ENCODE results near the gene SPTBN4.
A peak's percentile ranks its signal among the peaks of the same experiment; 100 is the strongest.

The SPTBN4 gene

DNA sequence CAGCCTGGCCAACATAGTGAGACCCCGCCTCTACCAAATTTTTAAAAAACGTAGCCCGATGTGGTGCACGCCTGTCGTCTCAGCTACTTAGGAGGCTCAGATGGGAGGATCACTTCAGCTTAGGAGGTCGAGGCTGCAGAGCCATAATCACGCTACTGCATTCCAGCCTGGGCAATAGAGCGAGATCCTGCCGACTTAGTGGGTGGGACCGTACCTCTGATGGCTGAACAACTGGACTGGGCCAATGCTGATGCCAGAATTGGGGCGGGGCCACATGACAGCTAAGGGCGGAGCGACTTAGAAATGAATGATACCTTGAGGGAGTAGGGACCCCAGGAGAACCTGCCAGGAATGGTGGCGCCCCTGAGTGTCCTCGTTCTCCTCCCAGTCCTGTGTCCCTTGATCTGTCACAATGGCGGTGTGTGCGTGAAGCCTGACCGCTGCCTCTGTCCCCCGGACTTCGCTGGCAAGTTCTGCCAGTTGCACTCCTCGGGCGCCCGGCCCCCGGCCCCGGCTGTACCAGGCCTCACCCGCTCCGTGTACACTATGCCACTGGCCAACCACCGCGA is 137.9 kb downstream of the SPTBN4 start:
- no peak for DNase-seq (ENCODE audit: low spot score)

DNA sequence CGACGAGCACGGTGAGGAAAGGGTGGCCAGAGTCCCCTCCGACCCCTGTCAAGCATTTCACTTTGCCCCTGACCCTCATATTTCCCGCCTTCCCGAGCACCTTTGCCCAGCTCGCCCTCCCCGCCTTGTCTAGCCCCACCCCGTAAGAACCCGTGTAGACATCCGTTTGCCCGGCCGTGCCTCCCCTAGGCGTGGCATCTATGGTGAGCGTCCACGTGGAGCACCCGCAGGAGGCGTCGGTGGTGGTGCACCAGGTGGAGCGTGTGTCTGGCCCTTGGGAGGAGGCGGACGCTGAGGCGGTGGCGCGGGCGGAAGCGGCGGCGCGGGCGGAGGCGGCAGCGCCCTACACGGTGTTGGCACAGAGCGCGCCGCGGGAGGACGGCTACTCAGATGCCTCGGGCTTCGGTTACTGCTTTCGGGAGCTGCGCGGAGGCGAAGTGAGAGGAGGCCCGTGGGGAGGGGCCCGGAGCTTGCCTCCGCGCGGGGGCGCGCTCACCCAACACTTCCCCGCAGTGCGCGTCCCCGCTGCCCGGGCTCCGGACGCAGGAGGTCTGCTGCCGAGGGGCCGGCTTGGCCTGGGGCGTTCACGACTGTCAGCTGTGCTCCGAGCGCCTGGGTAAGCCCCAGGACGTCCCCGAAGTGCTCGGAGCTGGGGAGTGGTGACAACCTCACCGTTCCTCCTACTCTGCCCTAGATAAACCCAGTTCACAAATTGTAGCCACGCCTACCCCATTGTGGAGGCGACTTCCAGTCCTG is 138.6 kb downstream of the SPTBN4 start:
- DNase-seq (ENCODE audit: low spot score) = peak; percentile 86

DNA sequence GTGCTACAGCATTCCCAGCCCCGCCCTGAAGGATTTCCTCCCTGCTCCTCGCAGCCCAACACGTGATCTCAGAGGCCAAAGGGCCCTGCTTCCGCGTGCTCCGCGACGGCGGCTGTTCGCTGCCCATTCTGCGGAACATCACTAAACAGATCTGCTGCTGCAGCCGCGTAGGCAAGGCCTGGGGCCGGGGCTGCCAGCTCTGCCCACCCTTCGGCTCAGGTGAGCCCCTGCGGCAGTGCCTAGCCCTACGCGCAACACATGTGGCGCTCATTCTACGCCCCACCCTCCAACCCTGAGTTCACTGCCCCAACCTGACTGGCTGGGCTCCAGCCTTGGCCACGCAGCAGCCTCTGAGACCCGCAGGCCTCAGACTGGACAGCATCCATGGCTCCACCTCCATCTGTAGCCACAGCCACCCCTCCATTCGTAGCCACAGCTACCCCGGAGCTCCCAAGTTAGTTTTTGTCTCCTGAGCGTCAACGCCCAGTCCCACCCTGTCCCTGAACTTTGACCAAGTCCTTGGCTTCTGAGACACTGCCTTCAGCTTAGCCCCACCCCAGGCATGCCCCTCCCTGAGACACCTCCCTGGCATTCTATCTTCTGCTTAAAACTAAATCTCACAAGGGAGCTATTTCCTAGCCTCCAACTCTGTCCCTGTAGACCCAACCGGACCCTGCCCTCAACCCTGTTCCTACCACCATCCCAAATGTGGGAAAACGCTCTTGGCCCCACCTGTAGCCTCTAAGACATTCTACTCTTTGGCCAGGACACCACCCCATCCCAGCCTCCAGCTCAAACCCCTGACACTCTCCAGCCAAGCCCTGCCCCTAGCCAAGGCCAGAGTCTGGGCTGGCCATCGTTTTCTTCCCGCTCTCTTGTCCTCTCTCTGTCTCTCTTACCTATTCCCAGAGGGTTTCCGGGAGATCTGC is 140.8 kb downstream of the SPTBN4 start:
- no peak for DNase-seq (ENCODE audit: low spot score)

DNA sequence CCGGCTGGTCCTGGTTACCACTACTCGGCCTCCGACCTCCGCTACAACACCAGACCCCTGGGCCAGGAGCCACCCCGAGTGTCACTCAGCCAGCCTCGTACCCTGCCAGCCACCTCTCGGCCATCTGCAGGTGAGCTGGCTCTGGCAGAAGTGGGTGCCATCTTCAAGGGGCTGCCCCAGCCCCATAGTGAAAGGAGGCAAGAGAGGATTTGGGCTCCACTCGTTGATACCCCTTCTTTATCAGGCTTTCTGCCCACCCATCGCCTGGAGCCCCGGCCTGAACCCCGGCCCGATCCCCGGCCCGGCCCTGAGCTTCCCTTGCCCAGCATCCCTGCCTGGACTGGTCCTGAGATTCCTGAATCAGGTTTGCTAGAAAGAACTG is 141.4 kb downstream of the SPTBN4 start:
- no peak for DNase-seq (ENCODE audit: low spot score)

- DNase-seq (ENCODE audit: low spot score) = no peak
These were observed 142.2 kb downstream of the SPTBN4 start for GRCh38 chr19:40608957-40609356.

GRCh38 chr19:40609561-40610395 is 143.0 kb downstream of the SPTBN4 start:
- DNase-seq (ENCODE audit: low spot score) = peak; percentile 85

DNA sequence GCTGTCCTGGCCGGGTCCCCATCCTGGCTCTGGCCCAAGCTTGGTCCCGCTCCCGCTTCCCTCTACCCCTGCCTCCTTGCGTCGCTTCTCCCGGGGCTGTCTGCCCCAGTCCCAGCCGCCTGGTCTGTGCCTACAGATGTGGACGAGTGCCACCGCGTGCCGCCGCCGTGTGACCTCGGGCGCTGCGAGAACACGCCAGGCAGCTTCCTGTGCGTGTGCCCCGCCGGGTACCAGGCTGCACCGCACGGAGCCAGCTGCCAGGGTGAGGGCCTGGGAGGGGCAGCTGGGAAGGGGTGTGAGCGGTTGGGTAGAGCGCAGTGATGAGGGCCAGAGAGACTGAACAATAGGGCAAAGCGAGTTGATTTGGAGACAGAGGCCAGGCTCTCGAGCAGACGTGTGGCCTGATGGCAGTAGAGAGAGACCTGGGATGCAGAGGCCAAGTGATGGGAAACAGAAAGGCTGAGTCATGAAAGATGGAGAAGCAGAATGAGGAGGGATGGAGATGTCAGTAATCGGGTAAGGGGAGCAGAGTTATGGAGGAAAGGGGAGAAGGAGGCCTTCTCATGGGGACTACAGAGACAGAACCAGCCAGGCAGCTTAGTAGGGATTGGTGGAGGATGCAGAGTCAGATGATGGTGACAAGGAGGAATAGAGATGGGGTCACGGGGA is 143.7 kb downstream of the SPTBN4 start:
- DNase-seq (ENCODE audit: low spot score) = peak; percentile 66

DNA sequence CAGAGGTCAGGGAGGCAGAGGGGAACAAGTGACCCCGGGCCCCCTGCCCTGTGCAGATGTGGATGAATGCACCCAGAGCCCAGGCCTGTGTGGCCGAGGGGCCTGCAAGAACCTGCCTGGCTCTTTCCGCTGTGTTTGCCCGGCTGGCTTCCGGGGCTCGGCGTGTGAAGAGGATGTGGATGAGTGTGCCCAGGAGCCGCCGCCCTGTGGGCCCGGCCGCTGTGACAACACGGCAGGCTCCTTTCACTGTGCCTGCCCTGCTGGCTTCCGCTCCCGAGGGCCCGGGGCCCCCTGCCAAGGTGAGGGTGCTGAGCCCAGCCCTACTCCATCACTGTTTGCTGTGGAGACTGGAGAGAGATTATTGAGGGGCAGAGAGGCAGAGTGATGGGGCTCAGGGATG is 144.3 kb downstream of the SPTBN4 start:
- DNase-seq (ENCODE audit: low spot score) = no peak

GRCh38 chr19:40611900-40612698 is 145.3 kb downstream of the SPTBN4 start:
- DNase-seq (ENCODE audit: low spot score) = no peak

DNA sequence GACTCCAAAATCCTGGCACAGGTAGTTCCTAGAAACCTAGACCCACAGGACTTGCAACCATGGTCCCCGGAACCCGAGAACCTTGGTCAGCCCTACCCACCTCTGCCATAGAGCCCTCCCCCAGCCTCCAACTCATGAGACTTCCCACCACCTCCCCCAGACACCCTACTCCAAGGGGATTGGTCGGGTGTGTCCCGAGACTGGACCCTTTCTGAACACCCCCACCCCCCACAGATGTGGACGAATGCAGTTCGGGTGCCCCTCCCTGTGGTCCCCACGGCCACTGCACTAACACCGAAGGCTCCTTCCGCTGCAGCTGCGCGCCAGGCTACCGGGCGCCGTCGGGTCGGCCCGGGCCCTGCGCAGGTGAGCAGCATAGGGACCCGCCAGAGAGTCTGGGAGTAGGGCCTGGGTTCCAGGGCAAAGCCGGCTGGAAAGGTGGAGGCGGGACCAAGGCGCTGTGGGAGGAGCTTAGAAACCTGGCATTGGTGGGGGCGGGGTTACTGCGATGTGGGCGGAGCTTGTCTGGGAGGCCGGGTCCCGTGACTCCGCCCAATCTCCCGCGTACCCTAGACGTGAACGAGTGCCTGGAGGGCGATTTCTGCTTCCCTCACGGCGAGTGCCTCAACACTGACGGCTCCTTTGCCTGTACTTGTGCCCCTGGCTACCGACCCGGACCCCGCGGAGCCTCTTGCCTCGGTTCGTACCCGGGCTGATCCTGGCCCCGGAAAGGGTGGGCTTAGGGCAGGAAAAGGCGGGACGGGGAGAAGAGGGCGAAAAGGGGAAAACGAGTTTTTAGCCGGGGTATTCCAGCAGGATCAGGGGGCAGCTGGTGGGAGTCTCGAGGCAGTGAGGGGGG is 146.3 kb downstream of the SPTBN4 start:
- DNase-seq (ENCODE audit: low spot score) = peak; percentile 49

- peak; percentile 82 for DNase-seq (ENCODE audit: low spot score)
These were observed 147.2 kb downstream of the SPTBN4 start for GRCh38 chr19:40613690-40614621.

DNA sequence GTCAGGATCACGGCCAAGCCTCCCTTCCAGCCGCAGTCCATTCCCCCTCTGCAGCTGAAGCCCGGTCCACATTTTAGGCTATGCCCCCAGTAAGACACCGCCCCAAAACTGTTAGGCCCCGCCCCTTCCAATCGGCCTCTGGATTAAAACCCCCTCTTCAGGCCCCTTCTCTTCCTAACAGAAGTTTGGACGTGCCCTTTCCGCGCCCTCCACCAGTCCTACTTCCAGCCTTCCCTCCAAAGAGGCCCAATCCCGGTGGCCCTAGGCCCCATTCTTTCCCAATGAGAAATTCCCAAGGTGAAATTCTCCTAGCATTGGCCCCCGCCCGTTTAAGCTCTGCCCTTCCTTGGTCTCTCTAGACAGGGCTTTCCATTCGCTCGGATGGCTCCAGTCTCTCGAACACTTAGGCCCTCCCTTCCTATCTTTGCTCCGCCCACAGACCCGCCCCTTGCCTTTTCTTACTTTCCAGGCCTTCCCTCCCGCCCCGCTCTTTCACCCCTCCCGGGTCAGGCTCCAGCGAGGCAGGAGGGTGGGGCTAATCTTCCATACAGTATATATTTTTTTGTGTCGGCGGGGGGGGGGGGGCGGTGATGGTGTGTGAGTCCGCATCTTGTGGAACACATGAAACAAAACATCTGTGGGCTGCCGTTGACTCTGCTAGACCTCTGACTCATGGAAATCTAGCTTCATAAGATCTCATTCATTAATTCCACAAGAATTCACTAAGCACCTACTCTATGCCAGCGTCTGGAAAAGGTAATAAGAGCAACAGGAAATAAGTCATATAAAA is 148.0 kb downstream of the SPTBN4 start:
- DNase-seq (ENCODE audit: low spot score) = peak; percentile 78

DNA sequence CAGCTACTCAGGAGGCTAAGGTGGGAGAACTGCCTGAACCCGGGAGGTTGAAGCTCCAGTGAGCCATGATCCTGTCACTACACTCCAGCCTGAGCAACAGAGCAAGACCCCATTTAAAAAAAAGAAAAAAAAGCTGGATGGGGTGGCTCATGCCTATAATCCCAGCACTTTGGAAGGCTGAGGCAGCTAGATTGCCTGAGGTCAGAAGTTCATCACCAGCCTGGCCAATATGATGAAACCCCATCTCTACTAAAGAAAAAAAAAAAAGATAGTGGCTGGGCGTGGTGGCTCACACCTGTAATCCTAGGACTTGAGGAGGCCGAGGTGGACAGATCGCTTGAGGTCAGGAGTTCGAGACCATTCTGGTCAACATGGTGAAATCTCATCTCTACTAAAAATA is 149.4 kb downstream of the SPTBN4 start:
- no peak for DNase-seq (ENCODE audit: low spot score)

- DNase-seq (ENCODE audit: low spot score) = no peak
These were observed 150.1 kb downstream of the SPTBN4 start for GRCh38 chr19:40616941-40617340.

- DNase-seq (ENCODE audit: low spot score) = no peak
These were observed 151.2 kb downstream of the SPTBN4 start for GRCh38 chr19:40617961-40618360.

DNA sequence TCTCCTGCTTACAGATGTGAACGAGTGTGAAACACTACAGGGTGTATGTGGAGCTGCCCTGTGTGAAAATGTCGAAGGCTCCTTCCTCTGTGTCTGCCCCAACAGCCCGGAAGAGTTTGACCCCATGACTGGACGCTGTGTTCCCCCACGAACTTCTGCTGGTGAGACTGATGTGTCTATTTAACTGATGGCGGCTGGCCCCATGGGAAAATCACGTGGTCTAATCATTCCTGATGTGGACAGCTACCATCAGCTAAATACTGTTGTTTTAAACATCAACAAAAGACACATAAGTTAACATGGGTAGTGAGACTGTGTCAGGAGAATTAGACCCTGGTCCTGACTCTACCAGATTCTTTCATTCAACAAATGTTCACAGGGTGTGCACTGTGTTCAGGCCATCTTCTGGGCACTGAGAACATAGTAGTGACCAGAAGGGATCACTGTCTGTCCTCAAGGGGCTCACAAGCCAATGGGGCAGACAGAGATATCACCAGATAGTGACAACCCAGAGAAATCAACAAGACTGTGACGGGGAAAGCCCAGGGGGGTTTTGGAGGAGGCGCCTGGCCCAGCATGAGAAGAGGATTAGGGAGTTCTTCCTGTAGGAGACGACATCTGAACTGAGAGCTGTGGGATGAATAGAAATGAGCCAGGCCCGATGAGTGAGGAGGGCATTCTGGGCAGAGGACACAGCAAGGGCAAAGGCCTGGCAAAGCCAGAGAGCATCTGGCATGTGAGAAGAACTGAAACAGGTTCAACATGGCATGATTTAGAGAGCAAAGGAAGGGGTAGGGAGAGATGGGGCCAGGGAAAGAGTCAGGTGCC is 152.7 kb downstream of the SPTBN4 start:
- DNase-seq (ENCODE audit: low spot score) = no peak

GRCh38 chr19:40620161-40620485 is 153.3 kb downstream of the SPTBN4 start:
- DNase-seq (ENCODE audit: low spot score) = no peak

Measured in CD4-positive, alpha-beta T cell treated with Interleukin-6 at 100 ng/mL for 8 hours (primary cell).